ACHN (cell line): Measurements from ENCODE around the gene TAS2R41.

Experiments
- DNase-seq: peaks from one replicate; pipeline ENCODE4 v3.0.0-alpha.2; 2015
- in situ Hi-C: cut with HindIII; loops from 2 replicates; pipeline ENCODE4 v1.10.0; 2017; ENCODE audit warnings: low sequenced_read_pairs, low pct_ligation_motif_present, low pct_unique_long_range_greater_than_20kb

Gene TAS2R41

GRCh38 chr7:143487061-143487460 is 9.4 kb downstream of the TAS2R41 start:
- in situ Hi-C loops = no loop called here
- DNase-seq = no peak

- DNase-seq = no peak
- in situ Hi-C loops = no loop called here
These were observed 9.9 kb downstream of the TAS2R41 start for GRCh38 chr7:143487566-143487965.

DNA sequence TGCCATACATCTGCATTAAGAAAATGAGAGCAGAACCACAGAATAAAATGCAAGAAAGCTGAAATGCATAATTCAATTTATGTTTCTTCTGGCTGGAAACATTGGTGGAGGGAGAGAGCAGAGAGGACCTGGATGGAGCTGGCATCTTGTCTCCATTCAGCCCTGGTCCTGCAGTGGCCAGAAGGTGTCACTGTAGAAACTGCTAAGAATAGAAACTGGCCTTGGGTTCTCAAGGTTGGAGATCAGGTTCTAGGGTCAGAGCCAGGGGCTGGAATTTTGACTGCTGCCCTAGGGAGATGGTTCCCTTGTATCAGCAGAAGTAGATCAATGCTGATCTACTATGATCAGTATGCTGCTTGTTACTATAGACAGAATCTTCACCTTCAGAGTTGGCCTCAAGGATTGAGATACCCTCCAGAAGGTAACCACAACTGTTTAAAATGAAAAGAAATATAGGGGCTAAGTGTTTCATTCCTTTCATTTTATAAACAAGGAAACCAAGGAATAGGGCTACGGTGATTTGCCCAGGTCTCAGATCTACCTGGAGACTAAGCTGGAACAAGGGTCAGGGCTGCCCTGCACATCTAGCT is 13.1 kb downstream of the TAS2R41 start:
- peak; percentile 51 for DNase-seq
- in situ Hi-C loops = no loop called here

- DNase-seq = no peak
- in situ Hi-C loops = no loop called here
These were observed 14.4 kb downstream of the TAS2R41 start for GRCh38 chr7:143492043-143492471.

DNA sequence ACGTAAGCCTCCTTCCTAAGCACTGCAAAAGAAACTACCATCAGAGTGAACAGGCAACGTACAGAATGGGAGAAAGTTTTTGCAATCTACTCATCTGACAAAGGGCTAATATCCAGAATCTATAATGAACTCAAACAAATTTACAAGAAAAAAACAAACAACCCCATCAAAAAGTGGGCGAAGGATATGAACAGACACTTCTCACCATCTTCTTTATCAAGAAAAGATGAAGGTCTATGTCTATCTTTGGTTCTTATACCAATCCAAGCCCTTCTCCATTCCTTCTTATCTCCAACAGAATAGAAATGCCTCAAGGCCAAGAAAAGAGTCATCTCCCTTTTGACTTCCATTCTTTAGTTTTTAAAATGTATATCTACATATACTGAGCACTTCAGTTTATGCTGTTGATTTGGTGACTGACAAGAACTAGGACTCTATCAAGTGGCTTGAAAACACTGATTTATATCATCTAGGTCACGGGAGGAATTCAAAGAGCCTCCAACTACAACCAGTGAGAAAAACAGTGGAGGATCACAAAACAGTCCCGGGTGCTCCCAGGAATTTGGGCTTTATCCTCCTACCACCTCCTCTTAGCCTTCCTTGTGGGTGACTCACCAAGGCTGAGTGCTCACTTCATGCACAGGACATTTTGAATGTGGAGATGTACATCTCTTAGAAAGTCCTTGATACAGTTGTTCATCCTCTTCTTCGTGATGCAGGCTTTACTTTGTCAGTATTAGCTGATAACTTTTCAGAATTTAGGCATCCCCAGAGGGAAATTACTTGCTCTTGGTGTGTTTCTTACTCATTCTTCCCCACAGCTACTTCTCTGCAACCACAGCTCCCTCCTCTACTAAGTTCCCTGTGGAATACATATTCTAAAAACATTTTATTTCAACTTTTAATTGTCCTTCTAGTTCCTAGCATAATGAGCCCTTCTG is 15.4 kb downstream of the TAS2R41 start:
- in situ Hi-C loops = no loop called here
- DNase-seq = no peak

DNA sequence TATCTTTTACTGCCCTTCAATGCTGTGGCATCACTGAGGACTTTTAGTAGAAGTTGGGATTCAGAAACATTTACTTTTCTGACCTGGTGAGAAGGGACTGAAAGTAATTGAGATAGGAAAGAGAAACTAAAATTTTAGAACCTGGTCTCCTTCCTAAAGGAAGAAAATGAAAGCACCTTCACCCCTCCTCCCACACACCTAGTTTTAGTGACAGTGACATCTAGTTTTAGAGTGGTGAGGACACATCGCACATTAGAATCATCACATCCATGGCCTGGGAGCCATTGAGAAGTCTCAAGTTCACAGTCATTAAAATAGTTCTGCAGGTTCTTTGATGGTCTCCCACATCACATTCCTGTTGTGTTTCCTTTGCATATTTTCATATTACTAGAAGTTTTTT is 16.1 kb downstream of the TAS2R41 start:
- no peak for DNase-seq

GRCh38 chr7:143494622-143495021 is 16.9 kb downstream of the TAS2R41 start:
- in situ Hi-C loops = no loop called here
- DNase-seq = peak; percentile 21

More for the DNA sequence above, 16.1 kb downstream of the TAS2R41 start:
- in situ Hi-C loops = no loop called here

DNA sequence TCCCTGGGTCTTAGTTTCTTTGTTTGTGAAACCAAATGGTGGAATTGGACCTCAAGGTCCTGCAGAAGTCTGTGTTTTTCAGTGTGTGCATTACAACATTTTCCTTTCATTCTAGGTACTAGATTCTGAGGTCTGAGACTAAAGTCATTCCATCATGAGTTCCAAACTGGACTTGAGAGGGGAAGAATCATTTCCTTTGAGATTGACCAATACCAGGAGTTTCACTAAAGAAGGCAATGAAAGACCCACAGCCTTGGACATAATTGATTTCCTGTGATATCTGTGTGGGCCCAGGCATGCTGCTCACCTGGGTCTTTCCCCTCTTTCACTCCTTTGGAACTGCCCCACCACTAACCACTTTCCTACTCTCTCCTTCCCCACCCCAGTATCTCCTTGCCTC is 18.2 kb downstream of the TAS2R41 start:
- DNase-seq = no peak
- in situ Hi-C loops = no loop called here

GRCh38 chr7:143496263-143496662 is 18.6 kb downstream of the TAS2R41 start:
- in situ Hi-C loops = no loop called here

GRCh38 chr7:143497008-143497795 is 19.5 kb downstream of the TAS2R41 start:
- in situ Hi-C loops = no loop called here

More at GRCh38 chr7:143496263-143496662, 18.6 kb downstream of the TAS2R41 start:
- no peak for DNase-seq

GRCh38 chr7:143499246-143499645 is 21.6 kb downstream of the TAS2R41 start:
- in situ Hi-C loops = no loop called here
- DNase-seq = no peak

More at GRCh38 chr7:143497008-143497795, 19.5 kb downstream of the TAS2R41 start:
- no peak for DNase-seq

- in situ Hi-C loops = no loop called here
These were observed 22.2 kb downstream of the TAS2R41 start for GRCh38 chr7:143499743-143500348.

GRCh38 chr7:143503261-143503660 is 25.6 kb downstream of the TAS2R41 start:
- in situ Hi-C loops = no loop called here
- no peak for DNase-seq

More at GRCh38 chr7:143499743-143500348, 22.2 kb downstream of the TAS2R41 start:
- DNase-seq = no peak

- no peak for DNase-seq
- in situ Hi-C loops = no loop called here
These were observed 26.7 kb downstream of the TAS2R41 start for GRCh38 chr7:143504215-143504936.

DNA sequence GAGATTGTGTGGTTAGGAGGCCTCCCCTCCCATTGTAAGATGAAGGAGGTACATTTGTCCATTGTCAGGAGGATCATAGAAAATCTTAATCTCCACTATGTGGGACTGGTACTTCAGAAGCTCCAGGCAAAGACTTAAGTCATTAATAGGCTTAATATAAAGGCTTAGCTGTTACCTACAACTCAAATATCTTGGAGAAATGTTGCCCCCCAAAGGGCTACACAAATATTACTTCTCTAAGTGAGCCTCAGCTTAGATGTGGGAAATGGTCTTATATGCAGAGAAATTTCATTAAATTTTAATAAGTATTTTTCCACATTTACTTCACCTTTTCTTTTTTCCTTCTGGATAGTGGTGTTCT is 27.2 kb downstream of the TAS2R41 start:
- in situ Hi-C loops = no loop called here
- no peak for DNase-seq

GRCh38 chr7:143505838-143506237 is 28.2 kb downstream of the TAS2R41 start:
- DNase-seq = no peak
- in situ Hi-C loops = no loop called here

GRCh38 chr7:143507094-143507518 is 29.4 kb downstream of the TAS2R41 start:
- in situ Hi-C loops = no loop called here
- no peak for DNase-seq

DNA sequence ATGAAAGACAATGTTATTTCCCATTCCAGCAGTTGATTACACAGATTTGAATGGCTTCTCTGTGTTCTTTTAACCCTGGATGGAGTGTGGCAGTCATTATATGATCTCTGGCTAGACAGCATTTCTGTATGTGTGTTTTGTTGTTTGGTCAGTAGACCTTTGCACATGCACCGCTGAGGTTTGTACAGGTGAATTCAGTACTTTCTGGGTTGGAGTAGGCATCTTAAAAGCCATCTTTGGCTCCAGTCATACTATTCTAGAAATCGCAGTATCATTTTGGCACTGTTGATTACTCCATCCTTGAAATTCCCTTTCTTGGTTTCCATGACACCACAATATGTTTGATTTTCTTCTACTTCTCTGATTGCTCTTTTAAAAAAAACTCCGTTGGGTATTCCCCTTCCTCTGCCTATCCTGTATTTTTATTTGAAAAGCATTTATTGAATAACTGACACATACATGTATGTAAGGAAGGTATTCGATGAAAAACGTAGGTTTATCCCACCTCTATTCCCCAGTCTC is 29.9 kb downstream of the TAS2R41 start:
- in situ Hi-C loops = no loop called here

More for the DNA sequence above, 29.9 kb downstream of the TAS2R41 start:
- no peak for DNase-seq
